DMS153 treated with DMSO at 0.1 percent for 48 hours (cell line): ENCODE results near the gene VSNL1.

Source experiments
- DNase-seq: peaks from one replicate; lab custom pipeline; 2025; ENCODE audit not compliant: unreplicated experiment; lab: John Stamatoyannopoulos, UW

VSNL1 gene

GRCh38 chr2:17610521-17610920 lies 70.0 kb downstream of the VSNL1 start:
- DNase-seq = no peak

DNA sequence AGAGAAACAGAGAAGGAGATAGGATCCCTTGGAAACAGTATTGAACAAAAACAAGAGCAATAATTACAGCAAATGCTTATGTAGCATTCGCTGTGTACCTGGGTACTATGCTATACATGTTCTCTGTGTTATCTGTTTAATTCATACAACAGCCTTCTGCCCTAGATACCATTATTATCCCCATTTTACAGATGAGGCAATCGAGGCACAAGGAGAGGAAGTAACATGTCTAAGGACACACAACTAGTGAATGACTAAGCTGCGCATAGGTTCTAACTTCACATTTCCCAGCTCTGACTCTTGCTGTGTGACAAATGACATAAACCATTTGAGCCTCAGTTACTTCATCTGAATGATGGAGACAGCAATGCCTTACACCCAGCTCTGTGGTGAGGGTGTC lies 70.5 kb downstream of the VSNL1 start:
- DNase-seq = no peak

DNA sequence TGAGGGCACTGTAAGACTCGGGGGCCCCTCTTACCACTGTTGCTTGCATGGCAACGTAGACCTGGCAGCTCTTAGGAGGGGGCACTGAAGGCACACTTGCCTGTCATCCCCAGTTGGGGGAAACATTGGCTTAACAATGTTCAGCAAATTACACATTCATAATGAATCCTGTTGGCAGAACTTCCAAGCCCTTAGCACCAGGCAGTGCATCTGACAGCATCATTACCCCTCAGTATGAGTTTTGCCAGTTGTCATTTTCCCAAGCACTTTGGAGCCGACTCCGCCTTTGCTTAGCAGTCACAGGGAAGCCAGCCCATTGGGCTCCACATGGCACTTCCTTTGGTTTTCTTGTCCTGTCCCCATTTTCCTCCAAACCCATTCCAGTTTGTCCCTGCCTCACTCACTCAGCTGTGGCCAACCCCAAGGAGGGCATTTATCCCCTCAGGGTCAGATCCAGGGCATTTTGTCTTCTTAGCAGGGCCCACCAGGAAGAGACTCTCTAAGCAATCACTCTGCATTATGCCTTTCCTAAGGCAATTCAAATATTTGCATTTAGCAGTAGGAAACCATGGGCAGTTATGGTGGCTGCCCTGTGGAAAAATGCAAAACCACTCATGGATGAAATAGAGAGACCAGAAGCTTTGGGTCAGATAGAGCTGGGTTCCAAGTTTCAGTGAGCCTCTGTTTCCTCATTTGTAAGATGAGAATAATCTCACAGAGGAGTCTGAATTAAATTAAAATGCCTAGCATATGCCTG lies 73.9 kb downstream of the VSNL1 start:
- no peak for DNase-seq

- DNase-seq = no peak
Observed at GRCh38 chr2:17615147-17615546, 74.7 kb downstream of the VSNL1 start.

- no peak for DNase-seq
Observed at GRCh38 chr2:17615728-17616351, 75.3 kb downstream of the VSNL1 start.

- DNase-seq = no peak
Observed at GRCh38 chr2:17616405-17616804, 75.9 kb downstream of the VSNL1 start.

DNA sequence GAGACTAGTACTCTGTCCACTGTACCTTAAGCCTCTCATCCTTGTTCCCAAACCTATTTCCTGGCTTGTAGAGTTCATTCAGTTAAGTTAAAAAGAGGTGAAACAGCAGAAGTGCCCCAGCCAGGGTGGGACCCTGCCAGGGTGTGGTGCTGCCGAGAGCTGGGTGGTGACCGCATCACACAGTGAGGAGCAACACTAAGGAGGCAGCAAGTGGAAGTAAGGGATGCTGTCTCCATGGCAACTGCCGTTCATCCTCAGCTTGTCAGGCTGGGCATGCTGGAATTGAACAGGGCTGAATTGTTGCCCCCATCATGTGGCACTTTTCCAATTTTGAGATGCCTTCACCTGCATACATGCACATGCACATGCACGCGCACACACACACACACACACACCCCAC lies 77.0 kb downstream of the VSNL1 start:
- DNase-seq = no peak

DNA sequence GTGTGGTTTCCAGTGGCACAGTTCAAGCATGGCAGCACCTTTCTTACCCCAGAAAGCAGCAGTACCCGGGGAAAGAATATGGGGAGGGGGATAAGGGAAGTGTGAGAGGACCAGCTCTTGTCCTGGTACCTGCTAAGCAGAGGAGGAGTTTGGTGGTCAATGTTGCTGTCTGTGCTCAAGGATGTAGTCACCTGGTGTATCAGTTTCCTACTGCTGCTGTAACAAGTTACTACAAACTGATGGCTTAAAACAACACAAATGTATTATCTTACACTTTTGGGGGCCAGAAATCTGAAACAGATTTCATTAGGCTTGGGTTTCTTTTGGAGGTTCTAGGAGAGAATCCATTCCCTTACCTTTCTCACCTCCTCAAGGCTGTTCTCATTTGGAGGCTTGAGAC lies 77.5 kb downstream of the VSNL1 start:
- DNase-seq = no peak

GRCh38 chr2:17620280-17620679 lies 79.8 kb downstream of the VSNL1 start:
- no peak for DNase-seq

- DNase-seq = no peak
Observed at GRCh38 chr2:17620841-17621240, 80.3 kb downstream of the VSNL1 start.

DNA sequence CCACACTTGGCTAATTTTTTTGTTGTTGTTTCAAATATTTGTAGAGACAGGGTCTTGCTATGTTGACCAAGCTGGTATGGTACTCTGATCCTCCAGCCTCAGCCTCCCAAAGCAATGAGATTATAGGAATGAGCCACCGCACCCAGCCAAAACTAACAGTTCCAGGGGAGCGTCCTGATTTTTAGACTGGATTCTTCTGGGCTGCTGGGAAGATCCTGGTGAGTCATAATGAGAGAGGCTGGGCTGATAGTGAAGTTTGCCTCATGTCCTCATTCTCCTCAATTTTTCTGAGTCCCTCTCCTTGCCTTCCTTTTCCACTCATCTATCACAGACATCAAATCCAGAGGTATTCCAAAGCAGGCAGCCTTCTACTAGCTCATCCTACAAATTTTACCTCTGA lies 81.3 kb downstream of the VSNL1 start:
- no peak for DNase-seq

- no peak for DNase-seq
Observed at GRCh38 chr2:17625446-17625845, 85.0 kb downstream of the VSNL1 start.

DNA sequence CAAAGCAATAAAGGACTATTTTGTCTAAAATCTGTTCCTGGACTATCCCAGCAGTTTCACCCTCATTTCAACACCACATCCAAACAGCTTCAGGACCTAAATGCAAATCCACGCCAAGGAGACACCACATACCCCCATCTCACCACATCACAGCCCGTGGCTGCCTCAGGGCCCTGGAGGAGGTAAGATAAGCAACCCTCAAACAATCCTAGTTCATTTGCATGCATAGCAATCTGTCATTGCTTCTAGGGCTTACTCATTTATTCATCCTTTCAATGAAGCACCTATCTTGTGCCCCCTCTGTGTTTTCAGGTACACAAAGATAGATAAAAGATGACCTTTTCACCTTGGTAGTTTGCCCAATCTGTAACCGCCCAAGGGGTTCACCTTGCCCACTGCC lies 86.5 kb downstream of the VSNL1 start:
- DNase-seq = no peak

DNA sequence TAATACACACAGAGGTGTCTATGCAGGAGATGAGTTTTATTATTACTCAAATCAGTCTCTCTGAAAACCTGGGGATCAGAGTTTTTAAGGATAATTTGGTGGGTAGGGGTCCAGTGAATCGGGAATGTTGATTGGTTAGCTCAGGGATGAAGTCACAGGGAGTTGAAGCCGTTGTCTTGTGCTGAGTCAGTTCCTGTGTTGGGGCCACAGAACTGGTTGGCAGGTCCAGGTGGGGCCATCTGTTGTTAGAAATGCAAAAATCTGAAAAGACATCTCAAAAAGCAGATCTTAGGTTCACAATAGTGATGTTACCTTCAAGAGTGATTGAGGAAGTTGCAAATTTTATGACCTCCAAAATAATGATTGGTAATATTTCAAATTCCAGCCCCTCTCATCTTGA lies 86.9 kb downstream of the VSNL1 start:
- no peak for DNase-seq

- no peak for DNase-seq
Observed at GRCh38 chr2:17628349-17629261, 88.1 kb downstream of the VSNL1 start.

DNA sequence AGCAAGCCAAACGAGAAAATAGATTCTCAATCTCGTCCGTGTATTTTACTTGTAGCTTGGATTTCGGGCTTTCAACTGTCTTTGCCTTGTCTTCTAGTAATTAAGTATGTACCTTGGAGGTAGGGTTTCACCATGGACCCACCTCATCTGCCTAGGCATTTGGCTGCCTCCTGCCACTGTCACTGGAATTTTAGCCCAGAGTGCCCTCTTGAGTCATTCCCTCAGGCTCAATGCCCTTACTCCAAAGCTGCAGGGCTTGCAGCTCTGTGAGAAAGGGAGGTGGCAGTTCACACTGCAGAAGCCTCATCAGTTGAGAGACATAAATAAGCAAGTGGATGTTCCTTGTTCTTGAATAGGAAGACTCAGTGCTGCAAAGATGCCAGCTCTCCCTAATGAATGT lies 89.6 kb downstream of the VSNL1 start:
- DNase-seq = no peak

DNA sequence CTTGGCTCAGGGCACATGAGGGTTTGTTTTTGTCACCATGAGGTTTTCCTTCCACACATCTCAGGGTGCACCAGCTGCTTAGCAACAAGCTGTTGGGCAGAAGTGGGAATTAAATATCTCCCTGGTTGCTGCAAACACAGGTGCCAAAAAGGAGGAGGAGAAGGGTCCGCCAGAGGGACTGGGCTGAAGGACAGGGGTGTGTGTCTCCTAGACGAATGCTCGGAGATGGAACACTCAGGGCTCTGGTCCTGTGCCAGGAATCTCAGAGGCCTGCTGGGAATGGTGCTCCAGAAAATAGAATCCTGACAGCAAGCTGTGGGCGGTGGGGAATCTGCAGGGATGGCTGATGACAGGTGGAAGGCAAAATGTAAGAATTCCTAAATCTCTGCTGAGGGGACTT lies 94.5 kb downstream of the VSNL1 start:
- no peak for DNase-seq

- DNase-seq = no peak
Observed at GRCh38 chr2:17636257-17636656, 95.8 kb downstream of the VSNL1 start.

DNA sequence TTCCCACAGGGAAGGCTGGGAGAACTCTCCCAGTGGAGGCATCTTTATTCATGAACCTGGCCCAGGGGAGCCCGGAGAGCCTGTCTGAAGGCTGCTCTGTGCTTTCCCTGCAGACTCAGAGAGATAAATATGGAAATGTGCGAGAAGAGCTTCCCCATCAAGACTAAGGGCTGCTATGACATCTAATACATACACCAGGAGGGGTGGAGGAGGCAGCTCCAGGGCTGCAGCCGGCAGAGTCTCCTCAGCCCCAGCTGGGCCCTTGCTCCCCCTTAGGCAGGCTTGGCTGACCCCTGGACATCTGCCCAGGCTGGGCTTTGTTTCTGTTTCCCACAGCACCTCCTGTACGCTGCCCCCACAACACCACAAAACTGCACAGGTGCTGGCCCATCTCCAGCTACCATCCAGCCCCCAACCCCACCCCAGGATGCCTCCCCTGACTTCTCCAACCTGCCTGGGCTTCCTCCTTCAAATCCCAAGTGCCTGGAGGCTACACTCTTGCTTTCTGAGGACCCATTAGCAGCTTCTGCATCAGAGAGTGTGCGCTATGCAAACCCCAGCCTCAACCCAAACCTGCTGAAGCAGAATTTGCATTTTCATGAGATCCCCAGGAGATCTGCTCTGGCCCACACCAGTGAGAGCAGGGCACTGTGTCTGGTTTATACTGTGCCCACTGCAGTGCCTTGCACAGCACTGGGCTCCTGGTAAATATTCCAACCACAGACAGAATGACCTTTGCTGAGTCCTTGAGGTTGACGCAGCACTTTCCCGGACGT lies 96.8 kb downstream of the VSNL1 start:
- DNase-seq = no peak

GRCh38 chr2:17638196-17638743 lies 97.8 kb downstream of the VSNL1 start:
- no peak for DNase-seq

- DNase-seq = no peak
Observed at GRCh38 chr2:17640406-17640805, 99.9 kb downstream of the VSNL1 start.
